Subcutaneous abdominal adipose tissue (tissue), 5 donors: ENCODE results near the gene ANKRD39.

ENCODE experiments used
- H3K27ac ChIP-seq: one replicate; pipeline ENCODE4 v1.7.0; 2013; ENCODE audit warnings: low read depth, mild to moderate bottlenecking, inconsistent platforms, low read length, moderate library complexity
- H3K27me3 ChIP-seq, 5 donors: one replicate each; pipeline ENCODE4 v1.7.0; 2013; ENCODE audit warnings: low read length in 5 of 5, inconsistent platforms in 1 of 5; ENCODE audit not compliant: control insufficient read depth in 5 of 5, insufficient read depth in 4 of 5
- H3K36me3 ChIP-seq, 5 donors: one replicate each; pipeline ENCODE4 v1.7.0; 2013; ENCODE audit warnings: low read length in 5 of 5; ENCODE audit not compliant: control insufficient read depth in 5 of 5, insufficient read depth in 5 of 5
- H3K4me1 ChIP-seq, 5 donors: one replicate each; pipeline ENCODE4 v1.7.0; 2013; ENCODE audit warnings: low read length in 5 of 5, mild to moderate bottlenecking in 3 of 5, moderate library complexity in 1 of 5; ENCODE audit not compliant: control insufficient read depth in 5 of 5, insufficient read depth in 5 of 5
- H3K4me3 ChIP-seq, 5 donors: one replicate each; pipeline ENCODE4 v1.7.0; 2013; ENCODE audit warnings: low read length in 5 of 5, low read depth in 1 of 5
- H3K9ac ChIP-seq, 5 donors: one replicate each; pipeline ENCODE4 v1.7.0; 2013; ENCODE audit warnings: low read length in 5 of 5, mild to moderate bottlenecking in 4 of 5, moderate library complexity in 3 of 5
- H3K9me3 ChIP-seq, 5 donors: one replicate each; pipeline ENCODE4 v1.7.0; 2013; ENCODE audit warnings: low read length in 5 of 5; ENCODE audit not compliant: control insufficient read depth in 5 of 5
- donor health status: healthy.
- donor health status: healthy.
- donor health status: healthy.
- donor health status: healthy.
- donor health status: healthy.

ANKRD39 gene

GRCh38 chr2:96802721-96803120 is 55.1 kb downstream of the ANKRD39 start:
- Histone ChIP-seq H3K27me3 (no peaks in the 10 kb centered on the region), H3K9ac (no peak overlapping the region), H3K36me3 (peaks cover 0 to 34% (median 31%) of the 10 kb centered on the region in 5 donors), H3K9me3 (no peaks in the 10 kb centered on the region), H3K4me1 (peaks cover 0 to 5% (median 0%) of the 10 kb centered on the region in 5 donors), H3K4me3 (no peak overlapping the region), H3K27ac (no peak overlapping the region)

GRCh38 chr2:96801786-96802595 is 55.8 kb downstream of the ANKRD39 start:
- peaks cover 0 to 5% (median 0%) of the 10 kb centered on the region in 5 donors for H3K4me1 ChIP-seq
- no peaks in the 10 kb centered on the region for H3K9me3 ChIP-seq
- no peaks in the 10 kb centered on the region for H3K27me3 ChIP-seq
- peaks cover 0 to 40% (median 36%) of the 10 kb centered on the region in 5 donors for H3K36me3 ChIP-seq
- H3K9ac ChIP-seq = no peak overlapping the region
- H3K27ac ChIP-seq = no peak overlapping the region
- H3K4me3 ChIP-seq = no peak overlapping the region

DNA sequence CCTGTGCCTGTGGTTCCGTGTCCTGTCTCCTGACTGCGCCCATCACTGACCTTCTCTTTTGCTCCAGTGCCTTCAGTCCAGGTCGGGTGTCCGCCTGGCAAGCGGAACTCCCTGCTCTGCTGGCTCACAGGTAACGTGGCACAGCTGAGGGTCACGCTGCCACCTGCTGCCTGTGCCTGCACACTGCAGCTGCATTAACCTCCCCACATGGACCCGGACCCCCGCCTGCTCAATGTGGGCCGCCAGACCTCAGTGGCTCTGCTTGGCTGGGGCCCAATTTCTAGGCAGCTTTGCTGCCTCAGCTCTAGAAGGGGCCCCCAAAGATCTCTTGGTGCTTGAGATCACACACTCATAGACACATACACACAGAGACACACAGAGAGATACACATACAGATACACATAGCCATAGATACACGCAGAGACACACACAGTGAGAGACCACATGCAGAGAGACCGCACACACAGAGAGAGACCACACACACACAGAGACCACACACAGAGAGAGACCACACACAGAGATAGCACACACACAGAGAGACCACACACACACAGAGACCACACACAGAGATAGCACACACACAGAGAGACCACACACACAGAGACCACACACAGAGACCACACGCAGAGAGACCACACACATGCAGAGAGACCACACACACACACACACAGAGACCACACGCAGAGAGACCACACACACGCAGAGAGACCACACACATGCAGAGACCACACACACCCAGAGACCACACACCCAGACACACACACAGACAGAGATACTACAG is 56.6 kb downstream of the ANKRD39 start:
- Histone ChIP-seq H3K27ac (no peak overlapping the region), H3K4me3 (no peak overlapping the region), H3K27me3 (no peaks in the 10 kb centered on the region), H3K36me3 (peaks cover 0 to 40% (median 36%) of the 10 kb centered on the region in 5 donors), H3K4me1 (peaks cover 0 to 5% (median 0%) of the 10 kb centered on the region in 5 donors), H3K9ac (no peak overlapping the region), H3K9me3 (no peaks in the 10 kb centered on the region)

DNA sequence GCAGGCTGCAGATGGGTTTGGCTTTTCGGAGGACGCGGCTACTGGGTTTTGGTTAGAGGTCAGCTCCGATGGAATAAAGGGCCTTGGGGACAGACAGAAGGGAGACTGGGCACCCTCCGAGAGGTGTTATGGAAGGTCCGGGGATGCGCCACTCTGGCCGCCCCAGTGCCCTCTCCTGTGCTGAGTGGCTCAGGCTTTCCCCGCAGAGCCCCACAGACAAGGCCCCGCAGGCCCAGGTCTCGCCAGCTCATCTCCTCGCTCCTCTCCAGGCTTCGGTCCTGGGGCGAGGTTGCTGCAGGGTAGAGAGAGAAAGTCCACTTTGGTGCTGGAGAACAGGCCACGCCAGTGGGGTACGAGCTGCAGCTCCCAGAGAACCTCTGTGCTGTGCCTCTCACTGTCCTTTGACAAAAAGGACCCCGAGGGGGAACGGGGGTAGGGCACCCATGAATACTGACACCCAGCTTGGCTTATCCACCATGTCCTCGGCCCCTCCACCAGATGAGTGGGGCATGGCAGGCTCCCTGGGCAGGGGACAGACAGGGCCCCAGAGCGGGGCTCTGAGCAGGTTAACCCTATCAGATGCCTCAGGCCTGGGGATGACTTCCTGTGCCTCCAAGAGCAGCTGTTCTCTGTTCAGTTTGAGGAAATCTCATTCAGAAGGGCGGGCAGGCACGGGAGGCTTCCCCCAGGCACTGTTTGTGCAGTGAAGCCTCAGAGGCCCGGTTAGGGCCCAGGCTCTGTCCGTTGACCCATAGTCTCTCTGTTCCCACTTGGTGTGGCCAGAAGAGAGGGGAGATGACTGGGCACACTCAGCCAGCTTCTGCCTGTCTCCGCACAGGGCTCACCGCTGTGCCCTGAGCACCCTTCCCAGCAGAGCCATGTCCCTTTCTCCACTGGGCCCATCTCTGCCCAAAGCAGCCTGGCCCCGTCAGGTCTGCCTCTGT is 57.5 kb downstream of the ANKRD39 start:
- Histone ChIP-seq H3K9ac (no peak overlapping the region), H3K9me3 (no peaks in the 10 kb centered on the region), H3K4me1 (peaks cover 0 to 5% (median 0%) of the 10 kb centered on the region in 5 donors), H3K36me3 (peaks cover 0 to 40% (median 36%) of the 10 kb centered on the region in 5 donors), H3K27me3 (no peaks in the 10 kb centered on the region), H3K4me3 (no peak overlapping the region), H3K27ac (no peak overlapping the region)

- Histone ChIP-seq H3K27ac (no peak overlapping the region), H3K36me3 (peaks cover 0 to 40% (median 36%) of the 10 kb centered on the region in 5 donors)
Observed at GRCh38 chr2:96799623-96799935, 58.2 kb downstream of the ANKRD39 start.

DNA sequence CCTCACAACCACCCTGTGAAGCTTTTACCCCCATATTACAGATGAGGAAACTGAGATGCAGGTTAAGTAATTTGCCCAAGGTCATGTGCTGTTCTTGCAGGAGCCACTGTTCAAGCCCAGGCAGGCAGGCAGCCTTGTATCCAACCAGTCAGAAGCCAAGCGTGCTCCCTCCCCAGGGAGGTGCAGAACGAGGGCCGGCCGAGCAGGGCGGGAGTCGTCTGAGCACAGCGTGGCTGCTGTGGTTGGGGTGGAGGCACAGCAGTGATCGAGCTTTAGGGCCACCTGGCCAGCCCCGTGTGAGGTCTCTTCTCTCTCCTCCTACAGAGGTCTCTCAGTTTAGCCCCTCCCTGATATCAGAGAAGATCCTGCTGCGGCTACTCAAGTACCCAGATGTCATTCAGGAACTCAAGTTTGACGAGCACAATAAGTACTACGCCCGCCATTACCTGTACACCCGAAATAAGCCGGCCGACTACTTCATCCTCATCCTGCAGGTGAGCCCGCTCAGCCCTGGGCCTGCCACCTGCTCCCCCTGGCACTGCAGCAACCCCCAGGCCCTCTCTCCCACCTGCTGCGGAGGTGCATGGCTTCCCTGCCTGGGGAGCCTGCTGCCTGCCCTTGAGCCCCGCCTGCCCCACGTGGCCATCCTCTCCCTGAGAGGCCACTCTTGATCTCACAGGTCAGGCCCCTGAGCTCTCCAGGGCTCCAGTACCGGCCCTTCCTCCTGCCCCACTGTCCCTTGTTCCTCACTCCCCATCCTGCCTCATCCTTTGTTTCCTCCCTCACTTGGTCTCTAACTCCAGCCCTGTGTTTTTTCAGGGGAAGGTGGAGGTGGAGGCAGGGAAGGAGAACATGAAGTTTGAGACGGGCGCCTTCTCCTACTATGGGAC is 58.8 kb downstream of the ANKRD39 start:
- Histone ChIP-seq H3K36me3 (peaks cover 0 to 40% (median 36%) of the 10 kb centered on the region in 5 donors), H3K27ac (no peak overlapping the region), H3K27me3 (no peaks in the 10 kb centered on the region), H3K9ac (no peak overlapping the region), H3K4me1 (peaks cover 0 to 5% (median 0%) of the 10 kb centered on the region in 5 donors), H3K9me3 (no peaks in the 10 kb centered on the region), H3K4me3 (no peak overlapping the region)

More at GRCh38 chr2:96799623-96799935, 58.2 kb downstream of the ANKRD39 start:
- Histone ChIP-seq H3K4me3 (no peak overlapping the region), H3K4me1 (peaks cover 0 to 5% (median 0%) of the 10 kb centered on the region in 5 donors), H3K9me3 (no peaks in the 10 kb centered on the region), H3K27me3 (no peaks in the 10 kb centered on the region), H3K9ac (no peak overlapping the region)
